ENCODE measurements around the gene MAPK10. TPM values are rescaled to one million over a fixed set of nuclear protein-coding genes. Genes with fewer than 3 reads are reported as not detected.

Gene MAPK10
- total RNA-seq, 2 experiments from 2014 or later: 32.0 TPM; not detected in 1

DNA sequence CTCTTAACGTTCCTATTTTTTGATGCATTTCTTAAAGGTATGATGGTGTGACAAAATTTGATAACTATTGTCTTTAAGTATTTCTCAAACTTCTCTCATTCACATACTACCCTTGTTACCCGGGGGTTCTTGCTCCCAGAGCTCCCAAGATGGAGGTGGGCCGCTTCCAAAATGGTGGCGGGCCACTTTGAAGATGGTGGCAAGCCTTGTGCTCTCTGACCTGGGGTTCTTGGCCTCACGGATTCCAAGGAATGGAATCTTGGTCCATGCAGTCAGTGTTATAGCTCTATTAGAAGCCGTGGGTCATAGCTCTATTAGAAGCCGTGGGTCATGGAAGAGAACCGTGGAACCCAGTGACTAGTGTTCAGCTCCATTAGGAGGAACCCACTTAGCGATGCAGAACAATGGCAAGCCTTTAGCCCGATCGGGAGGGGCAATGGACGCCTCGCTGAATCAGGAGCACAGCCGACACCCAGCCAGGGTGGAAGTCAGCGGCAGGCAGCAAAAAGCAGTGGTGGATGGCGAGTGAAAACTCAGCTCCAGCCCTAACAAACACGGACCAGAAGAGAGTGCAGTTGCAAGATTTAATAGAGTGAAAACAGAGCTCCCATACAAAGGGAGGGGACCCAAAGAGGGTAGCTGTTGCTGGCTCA, 403.4 kb downstream of the MAPK10 start:
- Histone ChIP-seq H3K4me1 (ENCODE audit: insufficient read depth, low read length, poor library complexity, severe bottlenecking) (no peaks in the 10 kb centered on the region), H3K79me2 (ENCODE audit: insufficient read depth, low read depth, low read length) (no peaks in the 10 kb centered on the region), H2AFZ (ENCODE audit: low read length) (no peak overlapping the region), H3K4me3 (ENCODE audit: low read depth, low read length, poor library complexity, severe bottlenecking) (no peak overlapping the region), H3K27ac (ENCODE audit: low read depth, low read length, poor library complexity, severe bottlenecking) (no peak overlapping the region), H3K4me2 (ENCODE audit: low read length) (no peak overlapping the region), H3K9me3 (ENCODE audit: low read length) (no peaks in the 10 kb centered on the region), H4K20me1 (ENCODE audit: insufficient read depth, low read length) (no peaks in the 10 kb centered on the region), H3K9me2 (ENCODE audit: insufficient read depth, low read length) (no peaks in the 10 kb centered on the region), H3K36me3 (ENCODE audit: insufficient read depth, low read length) (no peaks in the 10 kb centered on the region)
- ChIA-PET POLR2A (interaction anchor here (0.6 to 0.9 kb wide), 2 partner anchors 53 to 886 kb away, joined by 3 to 4 read pairs; no protein-coding TSS in a partner anchor), CTCF (ENCODE audit: unreplicated experiment) (no interaction called here)
- intact Hi-C loops (cut with micrococcal nuclease; ENCODE audit: unreplicated experiment): loop anchor here (5.0 kb wide), 1 partner anchor 811 kb away; no protein-coding TSS in a partner anchor
- no peak for DNase-seq (ENCODE audit: low spot score)
- BruUV-seq (replicated peaks): no TSS peak
- TF ChIP-seq, protein P1, sequence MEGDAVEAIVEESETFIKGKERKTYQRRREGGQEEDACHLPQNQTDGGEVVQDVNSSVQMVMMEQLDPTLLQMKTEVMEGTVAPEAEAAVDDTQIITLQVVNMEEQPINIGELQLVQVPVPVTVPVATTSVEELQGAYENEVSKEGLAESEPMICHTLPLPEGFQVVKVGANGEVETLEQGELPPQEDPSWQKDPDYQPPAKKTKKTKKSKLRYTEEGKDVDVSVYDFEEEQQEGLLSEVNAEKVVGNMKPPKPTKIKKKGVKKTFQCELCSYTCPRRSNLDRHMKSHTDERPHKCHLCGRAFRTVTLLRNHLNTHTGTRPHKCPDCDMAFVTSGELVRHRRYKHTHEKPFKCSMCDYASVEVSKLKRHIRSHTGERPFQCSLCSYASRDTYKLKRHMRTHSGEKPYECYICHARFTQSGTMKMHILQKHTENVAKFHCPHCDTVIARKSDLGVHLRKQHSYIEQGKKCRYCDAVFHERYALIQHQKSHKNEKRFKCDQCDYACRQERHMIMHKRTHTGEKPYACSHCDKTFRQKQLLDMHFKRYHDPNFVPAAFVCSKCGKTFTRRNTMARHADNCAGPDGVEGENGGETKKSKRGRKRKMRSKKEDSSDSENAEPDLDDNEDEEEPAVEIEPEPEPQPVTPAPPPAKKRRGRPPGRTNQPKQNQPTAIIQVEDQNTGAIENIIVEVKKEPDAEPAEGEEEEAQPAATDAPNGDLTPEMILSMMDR (conservative IDR thresholded peaks at IDR 0.05; ENCODE audit: low read length): no peak
- TF ChIP-seq EZH2phosphoT487 (IDR thresholded peaks at IDR 0.05; ENCODE audit: borderline replicate concordance, low read depth, low read length): no peak

DNA sequence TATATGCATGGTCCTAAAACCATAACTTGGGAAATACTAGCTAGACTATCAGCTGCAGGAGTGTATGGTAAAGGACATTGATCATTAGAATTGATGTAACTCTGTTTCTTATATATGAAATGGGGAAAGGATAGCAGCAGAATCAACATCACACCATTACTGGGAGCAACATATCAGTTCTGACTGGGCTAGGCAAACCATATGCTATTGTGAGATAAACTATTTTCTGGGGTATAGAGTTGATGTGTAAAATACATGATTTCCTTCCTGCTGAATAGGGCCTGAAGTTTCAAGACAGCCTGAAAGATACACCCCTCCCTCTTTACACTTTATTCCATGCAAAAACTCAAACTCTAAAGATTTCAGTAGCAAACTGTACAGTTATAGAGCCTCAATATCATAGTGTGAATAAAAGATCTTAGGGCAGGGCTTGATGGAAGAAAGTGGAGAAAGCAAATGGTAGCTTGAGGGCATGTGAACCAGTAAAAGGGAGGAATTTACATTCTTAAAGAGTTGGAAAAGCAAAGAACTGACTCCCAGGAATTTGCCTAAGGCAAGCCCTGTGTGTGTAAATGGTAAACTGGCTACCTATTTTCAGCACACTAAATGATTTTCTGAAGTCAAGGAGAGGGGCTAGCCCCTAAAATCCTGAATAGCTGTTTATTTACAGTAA, 404.1 kb downstream of the MAPK10 start:
- H3K4me3 ChIP-seq (ENCODE audit: low read depth, low read length, poor library complexity, severe bottlenecking): no peak overlapping the region
- H3K36me3 ChIP-seq (ENCODE audit: insufficient read depth, low read length): no peaks in the 10 kb centered on the region
- no peak overlapping the region for H3K27ac ChIP-seq (ENCODE audit: low read depth, low read length, poor library complexity, severe bottlenecking)
- no peaks in the 10 kb centered on the region for H3K9me3 ChIP-seq (ENCODE audit: low read length)
- intact Hi-C loops (cut with micrococcal nuclease; ENCODE audit: unreplicated experiment): loop anchor here (5.0 kb wide), 1 partner anchor 812 kb away; no protein-coding TSS in a partner anchor
- H4K20me1 ChIP-seq (ENCODE audit: insufficient read depth, low read length): no peaks in the 10 kb centered on the region
- no peaks in the 10 kb centered on the region for H3K79me2 ChIP-seq (ENCODE audit: insufficient read depth, low read depth, low read length)
- no peak overlapping the region for H2AFZ ChIP-seq (ENCODE audit: low read length)
- no peak overlapping the region for H3K4me2 ChIP-seq (ENCODE audit: low read length)
- DNase-seq (ENCODE audit: low spot score): no peak
- ChIA-PET CTCF (ENCODE audit: unreplicated experiment) (no interaction called here), POLR2A (interaction anchor here (0.9 kb wide), 1 partner anchor 53 kb away, joined by 3 read pairs; no protein-coding TSS in a partner anchor)
- H3K9me2 ChIP-seq (ENCODE audit: insufficient read depth, low read length): no peaks in the 10 kb centered on the region
- H3K4me1 ChIP-seq (ENCODE audit: insufficient read depth, low read length, poor library complexity, severe bottlenecking): no peaks in the 10 kb centered on the region
- no TSS peak for BruUV-seq (replicated peaks)
- TF ChIP-seq EZH2phosphoT487 (IDR thresholded peaks at IDR 0.05; ENCODE audit: borderline replicate concordance, low read depth, low read length): no peak
- TF ChIP-seq, protein P1 (conservative IDR thresholded peaks at IDR 0.05; ENCODE audit: low read length): no peak

DNA sequence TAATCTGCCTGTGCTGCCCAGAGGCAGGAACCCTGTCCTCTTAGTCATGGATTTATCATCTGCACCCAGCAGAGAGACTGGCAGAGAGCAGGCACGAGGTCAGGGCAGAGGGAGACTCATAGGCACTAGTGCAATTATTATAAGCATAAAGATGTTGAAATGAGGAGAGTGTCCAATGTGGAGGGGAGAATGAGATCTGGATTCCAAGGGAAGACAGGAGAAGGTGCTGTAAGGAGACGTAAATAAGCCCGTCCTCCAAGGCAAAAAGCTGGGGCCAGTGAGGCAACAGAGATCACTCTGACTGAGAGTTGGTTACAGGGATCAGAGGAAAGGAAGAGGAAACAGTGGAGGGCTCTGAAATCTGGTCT, 406.2 kb downstream of the MAPK10 start:
- no peak for DNase-seq (ENCODE audit: low spot score)
- TF ChIP-seq, protein P1 (conservative IDR thresholded peaks at IDR 0.05; ENCODE audit: low read length): no peak
- TF ChIP-seq EZH2phosphoT487 (IDR thresholded peaks at IDR 0.05; ENCODE audit: borderline replicate concordance, low read depth, low read length): no peak
- no peaks in the 10 kb centered on the region for H3K36me3 ChIP-seq (ENCODE audit: insufficient read depth, low read length)
- H3K79me2 ChIP-seq (ENCODE audit: insufficient read depth, low read depth, low read length): no peaks in the 10 kb centered on the region
- H3K4me3 ChIP-seq (ENCODE audit: low read depth, low read length, poor library complexity, severe bottlenecking): no peak overlapping the region
- no peak overlapping the region for H2AFZ ChIP-seq (ENCODE audit: low read length)
- BruUV-seq (replicated peaks): no TSS peak
- intact Hi-C loops (cut with micrococcal nuclease; ENCODE audit: unreplicated experiment): no loop called here
- no peak overlapping the region for H3K4me2 ChIP-seq (ENCODE audit: low read length)
- no peaks in the 10 kb centered on the region for H3K4me1 ChIP-seq (ENCODE audit: insufficient read depth, low read length, poor library complexity, severe bottlenecking)
- no peaks in the 10 kb centered on the region for H3K9me3 ChIP-seq (ENCODE audit: low read length)
- POLR2A ChIA-PET: no interaction called here
- no peak overlapping the region for H3K27ac ChIP-seq (ENCODE audit: low read depth, low read length, poor library complexity, severe bottlenecking)
- H3K9me2 ChIP-seq (ENCODE audit: insufficient read depth, low read length): no peaks in the 10 kb centered on the region
- H4K20me1 ChIP-seq (ENCODE audit: insufficient read depth, low read length): no peaks in the 10 kb centered on the region
- CTCF ChIA-PET (ENCODE audit: unreplicated experiment): no interaction called here
